PC-3 (cell line): ENCODE measurements around the gene ATP2B2. TPM values are rescaled to one million over a fixed set of nuclear protein-coding genes. Genes with fewer than 3 reads are reported as not detected.

Experiments used
- ATAC-seq: fragments of 200-7000 bp; cut with Tn5 transposase; 2 replicates; pipeline ENCODE4 v1.9.1; 2020; ENCODE audit warnings: mild to moderate bottlenecking, moderate library complexity
- BruUV-seq: library from RNA; stranded (reverse); fragments of 400-500 nt; replicated peaks from 2 replicates; lab custom pipeline; 2021; lab: Mats Ljungman, UMichigan
- CTCF ChIA-PET: fragments of 300-600 bp; sonication (Branson Sonifier 250); formaldehyde crosslinking; loops from one replicate; lab custom pipeline; 2022; ENCODE audit warnings: antibody characterized with exemption; lab: Charles Lee
- POLR2A ChIA-PET: fragments of 300-600 bp; sonication (Branson Sonifier 250); formaldehyde crosslinking; loops from one replicate; lab custom pipeline; 2022; ENCODE audit warnings: antibody characterized with exemption; ENCODE audit not compliant: unreplicated experiment; lab: Charles Lee
- DNase-seq: peaks from one replicate; pipeline ENCODE4 v3.0.0-alpha.2; 2015
- H2AFZ ChIP-seq: fragments of 300-600 bp; sonication (generic); 2 replicates; pipeline ENCODE4 v1.6.0; 2016; ENCODE audit warnings: antibody characterized with exemption, low read length
- H3F3A ChIP-seq: fragments of 300-600 bp; sonication (generic); one replicate; pipeline ENCODE4 v1.6.0; 2017; ENCODE audit warnings: antibody characterized with exemption, low read length, control low read depth, mild to moderate bottlenecking; ENCODE audit not compliant: unreplicated experiment
- H3K27ac ChIP-seq: fragments of 300-600 bp; sonication (generic); 2 replicates; pipeline ENCODE4 v1.5.1; 2016; ENCODE audit warnings: mild to moderate bottlenecking, low read length
- H3K27me3 ChIP-seq: fragments of 300-600 bp; sonication (generic); 2 replicates; pipeline ENCODE4 v1.6.1; 2016; ENCODE audit warnings: low read length, mixed read lengths
- H3K36me3 ChIP-seq: fragments of 300-600 bp; sonication (generic); 2 replicates; pipeline ENCODE4 v1.6.1; 2016; ENCODE audit warnings: low read depth, mixed run types, low read length, mixed read lengths
- H3K4me1 ChIP-seq: fragments of 300-600 bp; sonication (generic); 2 replicates; pipeline ENCODE4 v1.5.1; 2016; ENCODE audit warnings: low read length; ENCODE audit not compliant: insufficient read depth
- H3K4me2 ChIP-seq: fragments of 300-600 bp; sonication (generic); 2 replicates; pipeline ENCODE4 v1.6.0; 2016; ENCODE audit warnings: low read length
- H3K4me3 ChIP-seq: fragments of 300-600 bp; sonication (generic); 2 replicates; pipeline ENCODE4 v1.5.1; 2016; ENCODE audit warnings: mild to moderate bottlenecking, low read length, mixed read lengths
- H3K79me2 ChIP-seq: fragments of 300-600 bp; sonication (generic); 2 replicates; pipeline ENCODE4 v1.6.1; 2017; ENCODE audit warnings: low read length, mixed read lengths
- H3K9ac ChIP-seq: fragments of 300-600 bp; sonication (generic); 2 replicates; pipeline ENCODE4 v1.6.0; 2016; ENCODE audit warnings: mild to moderate bottlenecking, low read length
- H3K9me2 ChIP-seq: fragments of 300-600 bp; sonication (generic); replicated peaks from 2 replicates; pipeline ENCODE4 v1.6.1; 2016; ENCODE audit warnings: mixed run types, low read length, mixed read lengths
- H3K9me3 ChIP-seq: fragments of 300-600 bp; sonication (generic); 2 replicates; pipeline ENCODE4 v1.6.1; 2016; ENCODE audit warnings: low read length, mixed read lengths
- H4K20me1 ChIP-seq: fragments of 300-600 bp; sonication (generic); 2 replicates; pipeline ENCODE4 v1.6.1; 2016; ENCODE audit warnings: low read length, mixed read lengths
- EZH2 ChIP-seq: fragments of 300-600 bp; sonication (generic); IDR thresholded peaks from one replicate; pipeline ENCODE4 v1.6.1; 2017; ENCODE audit warnings: antibody characterized with exemption, mild to moderate bottlenecking, low read length; ENCODE audit not compliant: unreplicated experiment
- EZH2phosphoT487 ChIP-seq: fragments of 300-600 bp; sonication (generic); IDR thresholded peaks from 2 replicates; pipeline ENCODE4 v1.6.1; 2018; ENCODE audit warnings: mild to moderate bottlenecking, antibody characterized with exemption, low read length, borderline replicate concordance
- intact Hi-C: fragments of 100-400 bp; cut with micrococcal nuclease; formaldehyde crosslinking; loops from 2 replicates; pipeline ENCODE4 v1.9.0; 2023
- total RNA-seq: library from RNA; depleted of rRNA; stranded (reverse); fragments of >200 nt; gene quantifications from 2 replicates; pipeline ENCODE4 v1.2.3, GENCODE V29; 2014
- TF ChIP-seq, protein P1 (sequence below): fragments of 300-600 bp; sonication (generic); conservative IDR thresholded peaks from 2 replicates; pipeline ENCODE4 v1.5.1; 2017; ENCODE audit warnings: antibody characterized with exemption, low read depth, mild to moderate bottlenecking, low read length

The ATP2B2 gene
- total RNA-seq, 1 experiment from 2014 or later, result not detected

DNA sequence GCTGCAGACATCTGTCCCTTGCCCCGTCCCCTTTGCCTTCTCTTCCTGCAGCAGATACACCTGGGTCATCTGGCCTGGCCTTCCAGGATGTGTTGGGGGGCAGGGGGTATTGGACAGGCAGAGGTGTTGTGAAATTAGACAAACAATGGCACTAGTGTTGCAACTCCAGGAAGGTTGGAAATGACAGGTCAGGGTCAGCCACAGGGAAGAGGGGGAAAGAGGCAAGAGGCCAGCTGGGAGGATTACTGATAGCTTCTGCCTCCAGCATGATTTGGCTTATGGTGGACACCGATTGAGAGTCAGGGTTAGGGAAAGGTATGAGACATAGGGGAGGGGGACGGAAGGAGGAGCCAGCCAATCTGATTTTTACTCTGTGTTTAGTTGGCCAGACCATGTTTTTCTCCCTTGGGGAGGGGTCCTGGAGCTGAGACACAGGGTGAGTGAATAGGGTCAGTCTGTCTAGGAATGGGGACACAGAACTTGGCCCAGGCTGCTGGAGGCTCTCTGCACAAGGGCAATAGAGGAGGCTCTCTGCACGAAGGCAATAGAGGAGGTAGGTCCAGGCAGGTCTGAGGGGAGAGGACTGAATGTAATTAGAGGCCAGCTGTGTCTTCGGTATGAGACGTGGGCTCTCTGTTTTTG, 3.4 kb upstream of the ATP2B2 start:
- intact Hi-C loops, result no loop called here
- TF ChIP-seq, protein P1, sequence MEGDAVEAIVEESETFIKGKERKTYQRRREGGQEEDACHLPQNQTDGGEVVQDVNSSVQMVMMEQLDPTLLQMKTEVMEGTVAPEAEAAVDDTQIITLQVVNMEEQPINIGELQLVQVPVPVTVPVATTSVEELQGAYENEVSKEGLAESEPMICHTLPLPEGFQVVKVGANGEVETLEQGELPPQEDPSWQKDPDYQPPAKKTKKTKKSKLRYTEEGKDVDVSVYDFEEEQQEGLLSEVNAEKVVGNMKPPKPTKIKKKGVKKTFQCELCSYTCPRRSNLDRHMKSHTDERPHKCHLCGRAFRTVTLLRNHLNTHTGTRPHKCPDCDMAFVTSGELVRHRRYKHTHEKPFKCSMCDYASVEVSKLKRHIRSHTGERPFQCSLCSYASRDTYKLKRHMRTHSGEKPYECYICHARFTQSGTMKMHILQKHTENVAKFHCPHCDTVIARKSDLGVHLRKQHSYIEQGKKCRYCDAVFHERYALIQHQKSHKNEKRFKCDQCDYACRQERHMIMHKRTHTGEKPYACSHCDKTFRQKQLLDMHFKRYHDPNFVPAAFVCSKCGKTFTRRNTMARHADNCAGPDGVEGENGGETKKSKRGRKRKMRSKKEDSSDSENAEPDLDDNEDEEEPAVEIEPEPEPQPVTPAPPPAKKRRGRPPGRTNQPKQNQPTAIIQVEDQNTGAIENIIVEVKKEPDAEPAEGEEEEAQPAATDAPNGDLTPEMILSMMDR, result no peak
- TF ChIP-seq EZH2 (no peak), EZH2phosphoT487 (no peak)
- Histone ChIP-seq H4K20me1 (no peaks in the 10 kb centered on the region), H3K9ac (no peak overlapping the region), H3K9me3 (no peaks in the 10 kb centered on the region), H3F3A (no peaks in the 10 kb centered on the region), H3K9me2 (no peaks in the 10 kb centered on the region), H3K4me2 (no peak overlapping the region), H3K4me1 (no peaks in the 10 kb centered on the region), H2AFZ (no peak overlapping the region), H3K36me3 (no peaks in the 10 kb centered on the region), H3K27me3 (peaks cover 45% of the 10 kb centered on the region), H3K4me3 (no peak overlapping the region), H3K27ac (no peak overlapping the region), H3K79me2 (no peaks in the 10 kb centered on the region)
- DNase-seq, result no peak
- ChIA-PET CTCF (no interaction called here), POLR2A (no interaction called here)
- ATAC-seq, result no peak
- BruUV-seq, result no TSS peak

DNA sequence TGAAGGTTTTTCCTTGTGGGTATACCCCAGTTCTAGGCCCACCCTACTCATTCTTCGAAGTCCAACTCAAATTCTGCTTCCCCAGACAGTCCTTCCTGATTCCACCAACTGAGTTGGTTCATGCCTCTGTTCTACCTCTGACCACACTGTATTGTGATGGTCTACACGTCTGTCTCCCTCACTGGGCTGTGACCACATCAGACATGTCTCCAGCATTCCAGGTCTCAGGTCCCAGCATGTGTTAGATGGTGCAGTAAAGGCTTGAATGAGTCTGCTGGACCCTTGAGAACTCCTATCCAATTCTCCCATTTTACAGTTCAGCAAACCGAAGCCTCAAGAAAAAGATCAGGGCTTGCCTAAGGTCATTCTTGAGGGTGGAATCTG, 2.8 kb upstream of the ATP2B2 start:
- Histone ChIP-seq H3K4me2 (no peak overlapping the region), H3K4me3 (no peak overlapping the region), H3F3A (no peaks in the 10 kb centered on the region), H3K36me3 (no peaks in the 10 kb centered on the region), H3K27me3 (peaks cover 47% of the 10 kb centered on the region), H3K27ac (no peak overlapping the region), H3K9ac (no peak overlapping the region), H3K79me2 (no peaks in the 10 kb centered on the region), H2AFZ (no peak overlapping the region), H3K9me2 (no peaks in the 10 kb centered on the region), H4K20me1 (no peaks in the 10 kb centered on the region), H3K4me1 (no peaks in the 10 kb centered on the region), H3K9me3 (no peaks in the 10 kb centered on the region)
- no peak for TF ChIP-seq EZH2phosphoT487
- TF ChIP-seq EZH2, result no peak
- TF ChIP-seq, protein P1, result no peak
- POLR2A ChIA-PET, result no interaction called here
- ATAC-seq (no peak), DNase-seq (no peak)
- CTCF ChIA-PET, result no interaction called here
- BruUV-seq, result no TSS peak
- intact Hi-C loops, result no loop called here

GRCh38 chr3:10507331-10507730, 1.9 kb upstream of the ATP2B2 start:
- Histone ChIP-seq H3K4me2 (no peak overlapping the region), H3K79me2 (no peaks in the 10 kb centered on the region), H4K20me1 (no peaks in the 10 kb centered on the region), H3K36me3 (no peaks in the 10 kb centered on the region), H3K9me3 (no peaks in the 10 kb centered on the region), H3K4me3 (no peak overlapping the region), H2AFZ (no peak overlapping the region), H3K9ac (no peak overlapping the region), H3K4me1 (no peaks in the 10 kb centered on the region), H3K27me3 (peaks cover 47% of the 10 kb centered on the region), H3F3A (no peaks in the 10 kb centered on the region), H3K27ac (no peak overlapping the region), H3K9me2 (no peaks in the 10 kb centered on the region)
- TF ChIP-seq EZH2phosphoT487 (no peak), EZH2 (no peak)
- TF ChIP-seq, protein P1, result no peak
- no TSS peak for BruUV-seq
- intact Hi-C loops, result no loop called here
- ChIA-PET POLR2A (no interaction called here), CTCF (no interaction called here)
- ATAC-seq (no peak), DNase-seq (no peak)
